Measurements from ENCODE around the gene SNX25.

Gene SNX25

GRCh38 chr4:185272245-185272644 lies 62.8 kb downstream of the SNX25 start:
- H3K4me3 ChIP-seq (ENCODE audit: low read depth, low read length): no peak overlapping the region
- no peak for TF ChIP-seq CTCF (IDR thresholded peaks at IDR 0.05; ENCODE audit: insufficient read depth, low read depth, low read length, missing control alignments)
- no peak for DNase-seq (ENCODE audit: low read depth)

- H3K4me3 ChIP-seq (ENCODE audit: low read depth, low read length): no peak overlapping the region
- no peak for TF ChIP-seq CTCF (IDR thresholded peaks at IDR 0.05; ENCODE audit: insufficient read depth, low read depth, low read length, missing control alignments)
- DNase-seq (ENCODE audit: low read depth): no peak
These were observed 66.1 kb downstream of the SNX25 start for GRCh38 chr4:185275501-185275900.

- DNase-seq (ENCODE audit: low read depth): no peak
- TF ChIP-seq CTCF (IDR thresholded peaks at IDR 0.05; ENCODE audit: insufficient read depth, low read depth, low read length, missing control alignments): no peak
- no peak overlapping the region for H3K4me3 ChIP-seq (ENCODE audit: low read depth, low read length)
These were observed 66.6 kb downstream of the SNX25 start for GRCh38 chr4:185276036-185276435.

- H3K4me3 ChIP-seq (ENCODE audit: low read depth, low read length): no peak overlapping the region
- no peak for DNase-seq (ENCODE audit: low read depth)
- no peak for TF ChIP-seq CTCF (IDR thresholded peaks at IDR 0.05; ENCODE audit: insufficient read depth, low read depth, low read length, missing control alignments)
These were observed 69.3 kb downstream of the SNX25 start for GRCh38 chr4:185278716-185279115.

GRCh38 chr4:185280608-185281007 lies 71.2 kb downstream of the SNX25 start:
- no peak for TF ChIP-seq CTCF (IDR thresholded peaks at IDR 0.05; ENCODE audit: insufficient read depth, low read depth, low read length, missing control alignments)
- DNase-seq (ENCODE audit: low read depth): peak; percentile 51
- no peak overlapping the region for H3K4me3 ChIP-seq (ENCODE audit: low read depth, low read length)

GRCh38 chr4:185282968-185283367 lies 73.6 kb downstream of the SNX25 start:
- no peak for TF ChIP-seq CTCF (IDR thresholded peaks at IDR 0.05; ENCODE audit: insufficient read depth, low read depth, low read length, missing control alignments)
- no peak overlapping the region for H3K4me3 ChIP-seq (ENCODE audit: low read depth, low read length)
- no peak for DNase-seq (ENCODE audit: low read depth)

GRCh38 chr4:185283723-185284122 lies 74.3 kb downstream of the SNX25 start:
- no peak for TF ChIP-seq CTCF (IDR thresholded peaks at IDR 0.05; ENCODE audit: insufficient read depth, low read depth, low read length, missing control alignments)
- H3K4me3 ChIP-seq (ENCODE audit: low read depth, low read length): no peak overlapping the region
- no peak for DNase-seq (ENCODE audit: low read depth)

Data from GM12865 (cell line).